Neural crest cell (in vitro differentiated cells): Measurements from ENCODE around the gene IQCN. TPM values are rescaled to one million over a fixed set of nuclear protein-coding genes. Genes with fewer than 3 reads are reported as not detected.
"Not testable (repeated sequence)": the region's sequence is repeated elsewhere in the genome, so short reads cannot be mapped to it uniquely, and the experiment has no call there.

Experiments used
- DNase-seq: peaks from one replicate; pipeline ENCODE4 v3.0.0; 2021; ENCODE audit warnings: low read depth, mixed read lengths, low spot score
- H3K27ac Mint-ChIP-seq: one replicate; pipeline ENCODE4 v1.8.0; 2021; ENCODE audit warnings: mild to moderate bottlenecking, mixed read lengths; ENCODE audit not compliant: unreplicated experiment
- H3K27me3 Mint-ChIP-seq: 2 replicates; pipeline ENCODE4 v1.8.0; 2021; ENCODE audit warnings: low read depth, mild to moderate bottlenecking, mixed read lengths
- H3K36me3 Mint-ChIP-seq: 2 replicates; pipeline ENCODE4 v1.8.0; 2021; ENCODE audit warnings: low read depth, mild to moderate bottlenecking, mixed read lengths
- H3K4me1 Mint-ChIP-seq: 2 replicates; pipeline ENCODE4 v1.8.0; 2021; ENCODE audit warnings: mixed read lengths
- H3K4me3 Mint-ChIP-seq: one replicate; pipeline ENCODE4 v1.8.0; 2021; ENCODE audit warnings: mild to moderate bottlenecking, mixed read lengths
- H3K9me3 Mint-ChIP-seq: 2 replicates; pipeline ENCODE4 v1.8.0; 2021; ENCODE audit warnings: mixed read lengths
- microRNA-seq: library from miRNA; unstranded; fragments of <30 nt; microRNA quantifications from one replicate; pipeline ENCODE4, GENCODE V29; 2020
- total RNA-seq: library from RNA; stranded (reverse); gene quantifications from 2 replicates; pipeline ENCODE4 v1.2.1, GENCODE V29; 2021
- TF ChIP-seq, protein P1 (sequence below): fragments of 200-600 bp; sonication (generic); conservative IDR thresholded peaks from 2 replicates; pipeline ENCODE4 v1.5.0; 2021; ENCODE audit warnings: antibody characterized with exemption, mild to moderate bottlenecking

Gene IQCN
- total RNA-seq, 1 donor from 2014 or later, result 2.2 TPM

DNA sequence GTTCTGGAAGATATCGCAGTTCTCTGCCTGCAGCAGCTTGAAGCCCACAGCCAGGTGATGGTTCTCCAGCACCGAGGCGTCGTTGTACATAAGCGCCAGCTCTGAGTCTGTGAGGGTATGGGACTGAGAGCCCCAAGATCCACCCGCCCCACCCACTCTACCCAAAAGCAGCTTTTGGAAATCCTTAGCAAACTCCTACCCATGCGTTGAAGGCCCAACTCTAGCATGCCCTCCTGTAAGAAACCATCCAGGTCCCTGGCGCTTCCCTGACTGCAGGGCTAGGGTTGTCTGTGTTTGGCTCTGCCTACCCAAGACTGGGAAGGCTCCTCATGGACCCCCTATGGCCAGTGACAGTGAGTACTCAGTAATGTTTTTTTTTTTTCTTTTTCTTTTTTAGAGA is 57.5 kb downstream of the IQCN start:
- no peaks in the 10 kb centered on the region for H3K36me3 Mint-ChIP-seq

DNA sequence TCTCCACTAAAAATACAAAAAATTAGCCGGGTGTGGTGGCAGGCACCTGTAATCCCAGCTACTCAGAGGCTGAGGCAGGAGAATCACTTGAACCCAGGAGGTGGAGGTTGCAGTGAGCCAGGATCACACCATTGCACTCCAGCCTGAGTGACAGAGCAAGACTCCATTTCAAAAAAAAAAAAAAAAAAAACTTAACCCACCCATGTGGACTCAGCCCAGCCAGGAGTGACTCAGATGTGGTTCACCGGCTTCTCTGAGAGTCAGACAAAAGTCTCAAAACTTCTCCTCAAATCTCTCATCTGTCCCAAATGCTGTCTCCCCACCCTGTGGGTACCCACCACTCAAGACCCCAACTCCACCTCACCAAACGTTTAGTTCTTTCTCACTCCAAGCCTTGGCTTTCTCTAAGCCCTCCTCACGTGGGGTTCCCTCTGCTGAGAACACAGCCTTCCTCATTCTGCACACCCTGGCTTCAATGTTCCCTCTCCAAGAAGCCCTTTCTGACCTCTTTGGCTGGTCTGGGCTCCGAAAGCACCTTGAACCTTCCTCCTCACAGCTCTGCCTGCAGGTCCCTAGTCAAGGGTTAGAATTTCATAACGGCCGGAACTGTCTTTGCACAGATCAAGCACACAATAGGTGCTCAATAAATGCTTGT is 59.3 kb downstream of the IQCN start:
- Mint-ChIP-seq H3K36me3 (no peaks in the 10 kb centered on the region), H3K4me3 (no peak overlapping the region), H3K27ac (no peak overlapping the region), H3K9me3 (no peaks in the 10 kb centered on the region), H3K4me1 (no peaks in the 10 kb centered on the region), H3K27me3 (peaks cover 21% of the 10 kb centered on the region)
- DNase-seq, result no peak
- TF ChIP-seq, protein P1, sequence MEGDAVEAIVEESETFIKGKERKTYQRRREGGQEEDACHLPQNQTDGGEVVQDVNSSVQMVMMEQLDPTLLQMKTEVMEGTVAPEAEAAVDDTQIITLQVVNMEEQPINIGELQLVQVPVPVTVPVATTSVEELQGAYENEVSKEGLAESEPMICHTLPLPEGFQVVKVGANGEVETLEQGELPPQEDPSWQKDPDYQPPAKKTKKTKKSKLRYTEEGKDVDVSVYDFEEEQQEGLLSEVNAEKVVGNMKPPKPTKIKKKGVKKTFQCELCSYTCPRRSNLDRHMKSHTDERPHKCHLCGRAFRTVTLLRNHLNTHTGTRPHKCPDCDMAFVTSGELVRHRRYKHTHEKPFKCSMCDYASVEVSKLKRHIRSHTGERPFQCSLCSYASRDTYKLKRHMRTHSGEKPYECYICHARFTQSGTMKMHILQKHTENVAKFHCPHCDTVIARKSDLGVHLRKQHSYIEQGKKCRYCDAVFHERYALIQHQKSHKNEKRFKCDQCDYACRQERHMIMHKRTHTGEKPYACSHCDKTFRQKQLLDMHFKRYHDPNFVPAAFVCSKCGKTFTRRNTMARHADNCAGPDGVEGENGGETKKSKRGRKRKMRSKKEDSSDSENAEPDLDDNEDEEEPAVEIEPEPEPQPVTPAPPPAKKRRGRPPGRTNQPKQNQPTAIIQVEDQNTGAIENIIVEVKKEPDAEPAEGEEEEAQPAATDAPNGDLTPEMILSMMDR, result no peak

More for the DNA sequence above, 57.5 kb downstream of the IQCN start:
- Mint-ChIP-seq H3K9me3 (no peaks in the 10 kb centered on the region), H3K27ac (no peak overlapping the region), H3K4me3 (no peak overlapping the region), H3K27me3 (peaks cover 32% of the 10 kb centered on the region), H3K4me1 (no peaks in the 10 kb centered on the region)
- DNase-seq, result no peak
- TF ChIP-seq, protein P1, result no peak

DNA sequence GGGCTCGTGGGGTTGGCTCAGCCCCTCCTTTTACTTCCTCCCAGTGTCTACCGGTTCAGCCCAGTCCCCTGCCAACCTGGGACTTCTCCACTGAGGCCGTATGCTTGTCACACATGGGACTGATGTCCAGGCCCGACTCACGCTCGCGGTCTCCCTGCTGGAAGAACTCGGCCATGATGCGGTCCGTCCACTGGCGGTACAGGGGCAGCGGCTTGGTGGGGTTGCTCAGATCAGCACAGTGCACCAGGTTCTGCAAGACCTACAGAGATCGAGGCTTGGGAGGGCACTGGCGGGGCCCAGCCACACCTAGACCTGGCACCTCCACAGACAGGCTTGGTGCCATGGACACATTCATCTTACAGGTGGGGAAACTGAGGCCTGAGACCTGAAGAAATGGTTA is 62.6 kb downstream of the IQCN start:
- H3K4me3 Mint-ChIP-seq, result no peak overlapping the region
- DNase-seq, result no peak
- no peaks in the 10 kb centered on the region for H3K4me1 Mint-ChIP-seq
- no peak overlapping the region for H3K27ac Mint-ChIP-seq
- H3K27me3 Mint-ChIP-seq, result peaks cover 11% of the 10 kb centered on the region
- no peaks in the 10 kb centered on the region for H3K9me3 Mint-ChIP-seq
- no peaks in the 10 kb centered on the region for H3K36me3 Mint-ChIP-seq
- TF ChIP-seq, protein P1, result no peak

DNA sequence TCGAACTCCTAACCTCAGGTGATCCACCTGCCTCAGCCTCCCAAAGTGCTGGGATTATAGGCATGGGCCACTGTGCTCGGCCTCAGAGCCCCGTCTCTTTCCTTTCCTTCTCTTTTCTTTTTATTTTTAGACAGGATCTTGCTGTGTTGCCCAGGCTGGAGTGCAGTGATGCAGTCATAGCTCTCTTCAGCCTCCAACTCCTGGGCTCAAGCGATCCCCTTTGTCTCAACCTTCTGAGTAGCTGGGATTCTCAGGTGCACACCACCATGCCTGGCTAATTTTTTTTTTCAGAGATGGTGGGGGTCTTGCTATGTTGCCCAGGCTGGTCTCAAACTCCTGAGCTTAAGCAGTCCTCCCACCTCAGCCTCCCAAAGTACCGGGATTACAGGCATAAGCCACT is 64.3 kb downstream of the IQCN start:
- peaks cover 11% of the 10 kb centered on the region for H3K27me3 Mint-ChIP-seq
- not testable (repeated sequence) for H3K27ac Mint-ChIP-seq, H3K4me3 Mint-ChIP-seq, H3K9me3 Mint-ChIP-seq, H3K4me1 Mint-ChIP-seq, H3K36me3 Mint-ChIP-seq, DNase-seq

DNA sequence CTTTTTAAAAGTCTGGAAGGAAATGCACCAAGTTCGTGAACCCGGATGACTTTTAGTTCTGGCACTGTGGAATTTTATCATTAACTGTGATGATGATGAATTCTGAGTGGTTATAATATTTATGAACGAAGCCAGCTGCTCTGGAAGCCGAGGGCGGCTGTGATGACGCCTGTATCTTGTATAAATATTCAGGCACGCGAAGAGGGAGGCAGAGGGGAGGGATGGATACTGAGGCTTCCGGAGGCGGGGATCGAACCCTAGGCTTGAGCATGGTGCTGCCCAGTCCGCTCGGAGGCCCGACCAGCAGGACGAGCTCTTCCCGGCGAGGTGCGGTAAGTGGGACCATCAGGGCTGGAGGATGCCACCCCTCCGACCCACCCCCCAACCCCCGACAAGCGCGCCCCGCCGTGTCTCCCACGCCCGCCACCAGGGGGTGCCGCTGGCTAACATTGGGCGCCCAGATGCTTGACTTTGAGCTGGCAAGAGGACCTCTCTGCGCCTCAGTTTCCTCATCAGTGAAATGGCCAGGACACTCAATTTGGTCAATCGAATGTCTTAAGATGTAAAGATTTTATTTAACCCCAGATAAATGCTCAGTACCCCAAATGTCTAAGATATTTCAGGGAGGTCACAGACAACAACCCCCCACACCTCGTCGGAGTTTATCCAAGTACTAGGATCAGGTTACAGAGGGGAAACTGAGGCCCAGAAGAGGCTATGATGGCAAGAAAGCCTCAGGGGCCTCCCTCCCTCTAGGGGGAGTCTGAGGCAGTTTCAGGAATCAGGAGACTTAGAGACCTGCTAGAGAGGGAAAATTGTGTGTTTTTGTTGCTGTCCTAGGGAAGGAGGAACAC is 65.9 kb downstream of the IQCN start:
- TF ChIP-seq, protein P1, result peak; percentile 66
- Mint-ChIP-seq H3K4me1 (peaks cover 20% of the 10 kb centered on the region), H3K9me3 (no peaks in the 10 kb centered on the region), H3K4me3 (peak overlapping the region; percentile 56), H3K36me3 (no peaks in the 10 kb centered on the region), H3K27ac (no peak overlapping the region), H3K27me3 (peaks cover 14% of the 10 kb centered on the region)
- no peak for DNase-seq

Small RNA genes lying within 50 kb of the gene (microRNA-seq; reads per million reads assigned to microRNA genes)
- 24.3 reads per million, percentile 38 among the genes with 10 or more reads in this experiment for gene MIR3188

Other genes with a start within 250 kb of the IQCN start
- not detected in 2 replicates for gene IL12RB1, start 187.5 kb downstream of the IQCN start, total RNA-seq
- gene MAST3, start 176.7 kb downstream of the IQCN start, total RNA-seq, result 12.6 and 13.4 TPM in 2 replicates
- 72.5 and 74.8 TPM in 2 replicates for gene PIK3R2, start 121.3 kb downstream of the IQCN start, total RNA-seq
- gene IFI30, start 100.6 kb downstream of the IQCN start, total RNA-seq, result not detected in 2 replicates
- 16.9 and 17.2 TPM in 2 replicates for gene MPV17L2, start 81.2 kb downstream of the IQCN start, total RNA-seq
- 9.2 and 9.9 TPM in 2 replicates for gene RAB3A, start 70.4 kb downstream of the IQCN start, total RNA-seq
- gene PDE4C, start 48.0 kb downstream of the IQCN start, total RNA-seq, result 0.09 and 0.25 TPM in 2 replicates
- 73.6 and 85.1 TPM in 2 replicates for gene JUND, start 7.2 kb upstream of the IQCN start, total RNA-seq
- gene LSM4, start 48.6 kb upstream of the IQCN start, total RNA-seq, result 283 and 292 TPM in 2 replicates
- 5.2 and 8.3 TPM in 2 replicates for gene PGPEP1, start 66.1 kb upstream of the IQCN start, total RNA-seq
- 1.2 TPM in 2 replicates for gene GDF15, start 111.7 kb upstream of the IQCN start, total RNA-seq
- gene LRRC25, start 123.2 kb upstream of the IQCN start, total RNA-seq, result not detected in 2 replicates
- gene SSBP4, start 144.9 kb upstream of the IQCN start, total RNA-seq, result 68.0 and 71.8 TPM in 2 replicates
- gene ISYNA1, start 163.7 kb upstream of the IQCN start, total RNA-seq, result 251 and 254 TPM in 2 replicates
- gene ELL, start 247.6 kb upstream of the IQCN start, total RNA-seq, result 11.1 and 14.2 TPM in 2 replicates